ENCODE measurements around the gene PIGC.

Gene PIGC

DNA sequence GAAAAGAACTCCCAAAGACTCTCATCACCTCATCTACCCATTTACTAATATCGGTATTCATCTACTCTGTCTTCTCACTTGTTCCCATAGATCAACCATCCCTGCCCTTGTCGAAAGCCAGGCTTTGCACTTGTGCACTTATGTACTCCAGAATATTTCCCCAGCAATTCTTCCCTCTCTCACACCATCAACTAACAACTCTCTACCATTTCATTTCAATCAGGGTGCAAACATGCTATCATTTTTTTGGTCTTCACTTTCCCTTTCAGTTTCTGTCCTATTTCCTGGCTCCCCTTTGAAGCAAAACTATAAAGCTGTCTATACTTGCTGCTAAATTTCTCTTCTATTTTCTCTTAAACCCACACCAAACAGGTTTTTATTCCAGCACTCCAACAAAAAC, 16.7 kb downstream of the PIGC start:
- DNase-seq, result no peak

DNA sequence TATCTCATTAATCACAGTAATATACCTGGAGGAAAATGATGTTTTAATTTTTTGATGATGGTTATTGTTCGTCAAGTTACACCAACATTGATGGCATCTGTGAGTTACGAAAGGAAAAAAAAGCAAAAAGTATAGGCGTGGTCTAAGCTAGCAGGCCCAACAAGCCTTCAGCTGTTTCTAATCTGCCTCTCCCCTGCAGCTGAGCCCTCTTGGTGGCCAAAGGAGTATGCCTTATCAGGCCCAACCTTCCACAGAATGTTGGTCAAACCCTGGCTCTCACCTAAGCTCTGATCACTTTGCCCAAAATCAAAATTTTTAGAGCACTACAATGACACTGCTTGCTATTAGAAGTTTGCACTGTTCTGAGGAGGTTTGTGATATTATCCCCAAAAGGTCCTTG, 18.5 kb downstream of the PIGC start:
- DNase-seq, result no peak

DNA sequence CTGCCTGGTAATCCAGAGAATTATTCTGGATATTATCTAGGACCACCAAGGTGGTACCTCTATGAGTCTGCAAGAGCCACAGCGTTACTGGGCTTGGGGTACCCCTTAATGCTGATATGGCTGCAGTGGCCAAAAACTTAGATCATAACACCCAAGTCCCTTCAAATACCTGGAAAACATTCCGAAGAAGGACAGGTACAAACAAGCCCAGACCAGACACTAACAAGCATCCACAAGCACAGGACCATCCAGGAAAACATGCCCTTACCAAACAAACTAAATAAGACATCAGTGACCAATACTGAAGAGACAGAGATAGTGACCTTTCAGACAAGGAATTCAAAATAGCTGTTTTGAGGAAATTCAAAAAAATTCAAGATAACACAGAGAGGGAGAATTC, 20.5 kb downstream of the PIGC start:
- no peak for DNase-seq

DNA sequence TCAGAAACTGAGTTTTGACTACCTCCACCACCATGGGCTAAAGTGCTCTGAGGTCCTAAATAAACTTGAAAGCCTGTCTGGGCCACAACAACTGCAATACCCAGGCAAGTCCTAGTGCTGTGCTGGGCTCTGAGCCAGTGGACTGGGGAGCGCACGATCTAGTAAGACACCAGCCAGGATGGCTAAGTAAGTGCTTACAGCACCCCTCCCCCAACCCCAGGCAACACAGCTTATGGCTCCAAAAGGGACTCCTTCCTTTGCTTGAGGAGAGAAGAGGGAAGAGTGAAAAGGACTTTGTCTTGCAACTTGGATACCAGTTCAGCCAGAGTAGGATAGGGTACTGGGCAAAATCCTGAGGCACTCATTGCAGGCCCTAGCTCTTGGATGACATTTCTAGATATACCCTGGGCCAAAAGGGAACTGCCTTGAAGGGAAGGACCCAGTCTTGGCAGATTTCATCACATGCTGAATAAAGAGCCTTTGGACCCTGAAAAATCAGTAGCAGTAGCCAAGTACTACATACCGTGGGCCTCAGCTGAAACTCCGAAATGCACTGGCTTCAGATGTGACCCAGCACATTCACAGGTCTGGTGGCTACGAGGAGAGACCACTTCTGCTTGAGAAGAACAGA, 21.8 kb downstream of the PIGC start:
- no peak for DNase-seq

DNA sequence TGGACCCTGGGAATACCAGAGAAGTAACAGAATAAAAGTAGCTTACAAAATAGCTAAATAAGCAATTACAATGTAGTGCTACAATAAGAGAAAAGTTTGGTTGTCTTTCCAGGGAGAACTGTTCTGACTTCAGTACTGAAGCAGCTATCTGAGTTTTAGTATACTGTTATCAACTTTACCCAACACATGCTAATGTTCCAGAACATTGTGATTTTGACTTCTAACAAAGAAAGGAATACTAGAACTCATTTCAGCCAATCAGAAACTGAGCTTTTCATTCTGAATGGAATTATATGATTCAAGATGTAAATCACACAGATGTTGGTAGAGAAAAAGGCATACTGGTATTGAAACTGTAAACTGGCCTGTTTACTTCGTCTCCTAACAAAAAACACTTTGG, 23.5 kb downstream of the PIGC start, which contains the start of gene C1orf105:
Gene C1orf105, plus strand, starts transcription at position 301 of the 400 bp plus-strand sequence. CDS start 201 bp downstream, outside the sequence.
- no peak for DNase-seq

DNA sequence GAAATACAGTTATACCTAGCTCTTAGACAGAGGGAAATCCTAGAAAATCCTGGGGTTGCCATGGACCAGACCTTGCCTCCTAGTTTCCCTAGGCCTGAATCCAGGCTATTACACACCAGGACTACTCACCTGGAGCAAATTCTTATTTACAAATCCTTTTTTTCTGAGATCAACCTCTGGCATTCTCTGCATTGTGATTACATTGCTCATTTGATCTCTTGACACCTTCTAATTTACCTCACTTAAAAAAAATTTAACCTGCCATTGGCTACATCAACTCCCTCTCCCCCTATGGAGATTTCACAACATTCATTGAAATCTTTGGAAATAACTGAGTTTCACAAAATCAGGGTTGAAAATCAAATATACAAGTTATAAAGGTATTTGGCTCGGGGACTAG, 26.3 kb downstream of the PIGC start:
- DNase-seq, result no peak

DNA sequence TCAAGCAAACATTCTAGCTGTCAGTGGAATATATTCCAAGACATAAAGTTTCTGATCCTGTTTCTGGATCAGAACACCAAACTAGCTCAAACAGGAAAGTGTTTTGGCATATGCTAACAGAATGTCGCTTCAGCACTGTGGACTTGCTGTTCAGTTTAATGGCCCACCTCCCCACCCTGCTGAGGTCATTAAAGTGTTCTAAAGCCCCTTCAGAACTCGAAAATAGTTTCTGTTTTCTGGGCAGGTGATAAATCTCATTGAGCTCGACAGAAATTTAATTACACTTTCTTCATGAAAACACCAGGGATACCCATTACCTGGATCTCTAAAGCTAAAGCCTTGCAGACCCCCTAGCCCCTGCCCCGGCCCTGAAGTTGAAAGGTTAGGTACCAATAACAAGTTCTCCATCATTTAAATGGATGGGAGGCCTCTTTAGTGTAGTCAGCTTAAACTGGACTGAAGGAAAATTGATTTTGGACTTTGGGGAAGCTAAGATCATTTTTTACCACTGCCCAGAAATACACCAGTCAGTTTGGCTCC, 27.3 kb downstream of the PIGC start:
- no peak for DNase-seq

DNA sequence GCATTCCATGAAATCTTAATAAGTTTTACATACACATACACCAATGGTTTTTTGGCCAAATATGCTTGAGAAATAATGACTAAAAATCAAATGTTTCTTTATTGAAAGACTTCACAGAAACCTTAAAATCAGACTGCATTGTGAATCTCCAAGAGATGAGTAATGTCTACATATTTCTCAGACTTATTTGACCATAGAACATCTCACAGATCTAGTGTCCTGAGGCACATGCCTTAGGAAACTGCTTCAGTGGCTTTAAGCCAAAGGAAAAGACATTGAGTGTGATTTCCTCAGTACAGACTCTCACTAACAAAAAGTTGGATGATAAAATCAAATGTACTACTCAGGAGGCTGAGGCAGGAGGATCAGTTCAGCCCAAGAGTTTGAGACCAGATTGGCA, 29.5 kb downstream of the PIGC start:
- DNase-seq, result no peak

DNA sequence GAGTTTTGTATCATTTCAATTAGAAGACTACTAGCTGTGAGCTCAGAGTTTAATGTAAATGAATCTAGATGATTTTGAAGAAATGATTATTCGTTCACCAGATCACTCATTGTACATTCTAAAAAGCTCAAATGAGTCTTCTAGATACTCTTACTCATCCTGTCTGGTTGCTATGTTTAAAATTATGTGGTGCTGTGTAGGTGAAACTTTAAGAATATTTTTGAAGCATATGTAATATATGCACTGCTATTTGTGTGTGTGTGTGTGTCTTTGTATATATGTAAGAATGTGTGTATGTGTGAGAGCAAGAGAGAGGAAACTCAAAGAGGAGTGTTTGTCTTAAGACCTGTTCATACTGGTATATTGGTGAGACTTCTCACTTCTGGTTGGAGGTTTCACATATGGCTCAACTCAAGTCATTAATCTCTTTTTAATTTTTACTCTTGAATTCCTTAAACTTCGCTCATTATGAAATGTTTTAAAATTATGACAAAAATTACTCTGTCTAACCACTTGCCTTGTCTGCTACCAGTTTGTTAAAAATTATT, 32.0 kb downstream of the PIGC start:
- DNase-seq, result no peak

DNA sequence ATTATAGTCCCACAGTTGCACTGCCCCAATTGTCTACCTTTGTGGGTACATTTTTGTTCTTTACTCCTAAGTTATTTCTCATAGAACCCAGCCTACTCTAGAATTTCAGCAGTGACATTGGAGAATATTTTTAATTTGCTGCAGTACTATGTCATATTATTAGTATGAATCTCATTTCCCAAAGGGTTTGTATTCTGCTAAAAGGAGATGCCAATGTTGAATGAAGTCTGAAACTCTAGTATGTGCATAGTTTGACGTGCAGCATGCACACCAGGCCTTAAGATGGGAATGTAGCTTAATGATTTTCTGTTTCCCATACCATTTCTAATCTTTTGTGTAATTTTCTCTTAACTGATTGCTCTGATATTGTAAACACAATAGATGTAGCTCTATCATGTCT, 33.8 kb downstream of the PIGC start:
- DNase-seq, result no peak

DNA sequence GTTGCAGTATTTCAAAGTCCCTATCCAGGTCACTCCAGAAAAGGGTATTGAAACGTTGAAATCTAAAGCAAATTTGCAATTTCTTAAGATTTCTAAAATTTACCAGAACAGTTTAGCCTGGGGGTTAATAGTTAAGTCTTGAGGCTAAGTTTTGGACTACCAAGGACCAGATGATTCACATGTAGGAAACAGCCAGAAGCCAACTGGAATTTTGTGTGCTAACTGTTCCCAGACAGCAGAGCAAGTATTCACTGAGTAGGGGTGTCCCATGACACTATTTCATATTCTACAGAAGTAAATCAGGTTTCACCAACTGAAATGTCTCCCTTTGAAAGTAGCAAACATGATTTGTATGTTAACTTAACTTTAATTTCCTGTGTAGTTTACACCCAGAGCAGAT, 34.9 kb downstream of the PIGC start:
- no peak for DNase-seq

DNA sequence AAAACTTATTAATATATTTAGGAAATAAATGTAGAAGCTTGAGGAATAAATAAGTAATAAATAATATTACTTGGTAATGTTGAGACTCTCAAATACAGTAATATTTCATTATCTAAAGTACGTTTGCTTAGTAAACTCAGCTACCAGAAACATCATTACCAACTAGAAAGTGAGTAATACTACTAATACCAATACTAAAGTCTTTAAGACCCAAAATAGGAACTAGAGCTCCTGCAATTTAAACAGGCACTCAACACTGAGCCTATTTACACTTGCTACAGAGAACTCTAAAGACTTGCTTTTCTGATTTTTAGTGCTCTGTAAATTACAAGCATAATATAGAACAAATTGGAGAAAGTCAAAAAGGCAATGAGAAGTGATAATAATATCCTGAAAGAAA, 36.9 kb downstream of the PIGC start:
- DNase-seq, result no peak

DNA sequence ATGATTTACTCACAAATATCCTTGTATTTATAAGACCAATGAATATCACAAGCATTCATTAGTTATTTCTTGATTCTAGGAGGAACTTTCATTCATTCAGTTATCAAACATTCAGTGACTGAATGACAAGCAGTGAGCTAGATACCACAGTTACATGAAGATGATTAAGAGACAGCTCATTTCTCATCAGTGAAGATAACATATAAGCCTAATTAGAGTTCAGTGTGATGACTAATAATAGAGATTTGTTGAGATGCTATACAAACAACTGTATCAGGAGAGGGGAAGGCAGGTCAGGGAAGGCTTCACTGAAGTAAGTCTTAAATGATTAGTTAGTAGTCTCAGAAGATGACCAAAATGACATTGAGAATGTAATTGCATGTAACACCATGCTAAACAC, 38.0 kb downstream of the PIGC start:
- no peak for DNase-seq

DNA sequence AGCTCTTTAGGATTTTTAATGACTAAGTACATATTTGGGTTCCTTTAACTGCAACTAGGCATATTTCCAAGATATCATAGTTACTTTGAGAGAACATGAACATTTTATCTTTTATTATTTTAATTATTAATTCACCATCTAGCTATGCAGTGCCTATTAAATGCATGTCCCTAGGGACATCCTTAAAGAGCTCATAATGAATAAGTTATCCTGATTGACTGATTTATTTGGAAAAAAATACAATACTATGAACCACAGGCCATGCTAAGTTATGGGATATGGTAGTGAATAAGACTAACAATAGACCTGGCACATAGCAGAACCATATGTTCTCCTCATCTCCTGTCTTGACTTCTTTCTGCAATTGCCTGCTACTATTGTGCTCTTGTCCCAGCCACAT, 39.7 kb downstream of the PIGC start:
- DNase-seq, result no peak

DNA sequence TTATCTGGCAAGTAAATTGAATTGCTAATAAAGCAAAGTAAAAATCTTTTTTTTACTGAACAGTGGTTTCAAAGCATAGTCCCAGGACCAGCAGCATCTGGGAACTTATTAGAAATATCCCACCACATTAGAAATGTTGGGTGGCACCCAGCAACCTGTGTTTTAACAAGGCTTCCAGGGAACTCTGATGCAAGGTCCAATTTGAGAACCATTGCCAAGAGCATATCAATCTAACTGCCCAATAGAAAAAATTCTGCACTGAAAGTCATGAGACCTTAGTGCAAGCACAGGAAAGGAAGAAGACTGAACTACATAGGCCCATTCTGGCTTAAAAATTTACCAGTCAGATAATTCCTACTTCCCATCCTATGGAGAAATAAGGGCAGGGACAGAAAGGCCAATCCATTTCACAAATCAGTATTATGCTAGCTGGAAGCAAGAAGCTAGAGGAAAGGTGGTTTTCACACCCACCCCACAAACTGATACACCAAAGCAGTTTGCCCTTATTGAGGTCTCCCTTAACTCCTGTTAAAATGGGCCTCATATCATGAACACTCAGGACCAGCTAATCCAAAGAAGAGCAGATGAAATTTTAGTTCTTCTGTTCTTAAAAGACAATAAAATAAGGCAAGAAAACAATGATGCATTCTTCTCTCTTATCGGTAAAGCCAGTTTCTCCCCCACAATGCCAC, 40.8 kb downstream of the PIGC start:
- no peak for DNase-seq

DNA sequence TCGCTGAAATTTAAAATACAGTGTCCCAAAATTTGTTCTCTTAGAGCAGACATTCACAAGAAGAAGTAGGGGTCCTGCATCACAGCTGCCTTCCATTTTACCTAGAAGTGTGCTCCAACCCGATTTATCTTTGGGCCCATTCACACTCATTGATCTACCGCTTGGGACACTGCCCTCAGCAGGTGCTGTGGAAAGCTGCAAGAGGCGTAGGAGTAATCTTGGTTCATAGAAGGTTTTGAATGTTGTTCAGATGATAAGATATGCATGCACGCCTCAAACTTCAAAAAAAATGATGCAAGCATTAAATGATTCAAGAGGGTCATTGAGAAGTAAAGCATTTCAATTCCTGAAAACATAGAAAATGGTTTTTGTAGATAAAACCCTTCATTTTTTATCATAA, 42.0 kb downstream of the PIGC start:
- peak; percentile 28 for DNase-seq

DNA sequence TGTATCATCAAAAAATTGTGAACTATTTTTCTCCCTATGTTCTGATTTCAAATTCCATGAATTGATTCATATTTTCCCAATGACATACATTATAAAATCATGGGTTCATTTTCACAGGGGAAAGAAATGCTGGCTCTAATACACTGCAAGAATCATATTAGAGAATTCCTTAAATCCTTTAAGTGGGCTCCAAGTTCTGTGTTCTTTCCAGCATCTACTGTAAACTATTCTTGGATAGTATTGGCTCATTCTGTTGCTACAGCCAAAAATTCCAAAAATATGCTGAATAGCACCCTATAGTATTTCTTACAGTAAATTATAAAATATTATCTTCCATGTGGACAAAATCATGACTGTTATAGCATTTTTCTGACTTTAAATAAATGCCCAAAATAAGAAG, 42.4 kb downstream of the PIGC start:
- DNase-seq, result no peak

DNA sequence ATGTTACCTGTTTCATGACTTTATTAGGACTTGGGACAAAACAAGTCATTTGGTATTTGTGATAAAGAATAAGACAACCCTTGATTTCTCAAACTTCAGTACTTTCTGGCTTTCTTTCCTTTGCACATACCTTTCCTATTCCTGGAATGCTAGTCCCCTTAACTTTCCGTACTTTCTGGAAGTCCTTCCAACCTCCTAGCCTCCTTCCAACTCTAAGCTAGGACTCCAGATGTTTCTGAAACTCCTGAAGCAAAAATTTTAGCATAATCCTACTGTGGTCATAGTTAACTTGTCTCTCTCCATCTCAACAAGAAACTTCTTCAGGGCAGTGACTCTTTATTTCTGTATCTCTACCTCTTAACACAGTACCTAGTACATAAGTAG, 43.2 kb downstream of the PIGC start:
- DNase-seq, result no peak

DNA sequence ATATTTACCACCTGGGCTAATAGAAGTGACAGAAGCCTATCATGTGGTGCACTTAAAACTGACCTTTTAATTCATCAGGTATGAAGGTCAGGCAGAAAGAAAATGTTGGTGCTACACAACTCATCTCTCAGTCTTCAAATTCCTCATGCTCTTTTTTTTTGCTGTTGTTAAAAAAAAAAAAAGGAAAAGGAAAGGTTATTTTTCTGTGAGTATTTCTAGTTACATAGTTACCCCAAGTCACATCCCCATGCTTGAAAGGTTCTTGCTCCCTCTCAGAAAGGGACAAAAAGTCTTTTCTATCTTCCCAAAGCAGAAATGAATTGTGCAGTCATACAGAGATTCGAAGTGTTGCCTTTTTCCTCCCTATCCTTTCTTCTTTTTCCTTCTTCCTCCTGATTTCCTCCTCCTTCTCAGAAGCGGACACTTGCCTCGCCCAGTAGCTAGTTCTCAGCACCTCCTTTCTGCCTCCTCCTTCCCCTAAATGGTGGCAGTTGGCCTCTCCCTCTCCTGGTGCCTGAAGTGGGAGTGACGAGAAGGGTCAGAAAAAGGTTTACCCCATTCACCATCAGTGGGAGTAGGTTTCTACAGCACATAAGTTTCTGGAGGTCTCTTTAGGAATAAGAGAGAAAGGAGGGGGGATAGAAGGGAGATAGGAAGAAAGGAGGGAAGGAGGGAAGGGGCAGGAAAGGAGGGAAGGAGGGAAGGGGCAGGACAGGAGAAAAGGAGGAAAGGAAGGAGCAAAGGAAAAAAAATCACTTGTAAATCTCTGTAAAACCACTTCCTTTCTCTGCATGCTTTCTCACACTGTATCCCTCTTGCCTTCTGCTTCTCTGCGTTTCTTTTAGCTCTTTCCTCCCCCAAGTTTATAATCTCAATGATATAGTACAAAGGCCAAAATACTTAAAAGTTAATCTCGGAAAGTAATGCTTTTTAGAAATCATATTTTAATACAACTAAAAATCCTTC, 43.8 kb downstream of the PIGC start:
- no peak for DNase-seq

DNA sequence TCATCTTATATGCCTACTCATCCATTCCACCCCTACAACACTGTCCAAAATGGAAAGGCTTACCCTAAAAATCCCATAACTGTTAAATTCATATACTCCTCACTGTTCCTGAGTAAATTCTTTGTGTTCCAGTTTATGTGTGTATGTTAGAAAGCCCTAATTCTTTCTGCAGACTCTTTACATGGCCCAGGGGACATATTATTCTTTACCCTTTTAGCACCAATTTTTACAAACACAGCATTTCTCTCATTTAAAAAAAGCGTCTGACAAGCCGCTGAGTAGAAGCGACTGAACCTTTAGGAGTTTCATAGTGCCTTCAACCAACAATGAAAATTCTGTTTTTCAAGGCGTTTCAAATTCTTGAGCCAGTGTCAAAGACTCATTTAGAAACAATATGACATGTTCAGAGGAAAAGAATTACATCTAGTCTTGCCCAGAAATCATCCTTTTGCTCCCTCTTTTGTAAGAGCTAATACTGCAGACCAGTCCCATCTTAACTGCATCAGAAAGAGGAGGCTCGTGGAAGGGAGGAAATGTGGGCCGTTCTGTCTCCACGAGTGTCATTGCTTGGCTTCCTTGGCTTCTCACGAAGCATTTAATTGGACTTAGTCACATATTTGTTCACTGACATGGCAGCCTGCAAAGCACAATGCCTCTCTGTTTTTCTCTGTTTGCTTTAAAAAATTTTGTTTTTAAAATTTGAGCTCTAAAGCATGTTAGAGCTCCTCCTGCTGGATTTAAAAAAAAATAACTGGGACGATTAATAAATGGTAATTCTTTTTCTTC, 44.7 kb downstream of the PIGC start:
- peak; percentile 36 for DNase-seq

DNA sequence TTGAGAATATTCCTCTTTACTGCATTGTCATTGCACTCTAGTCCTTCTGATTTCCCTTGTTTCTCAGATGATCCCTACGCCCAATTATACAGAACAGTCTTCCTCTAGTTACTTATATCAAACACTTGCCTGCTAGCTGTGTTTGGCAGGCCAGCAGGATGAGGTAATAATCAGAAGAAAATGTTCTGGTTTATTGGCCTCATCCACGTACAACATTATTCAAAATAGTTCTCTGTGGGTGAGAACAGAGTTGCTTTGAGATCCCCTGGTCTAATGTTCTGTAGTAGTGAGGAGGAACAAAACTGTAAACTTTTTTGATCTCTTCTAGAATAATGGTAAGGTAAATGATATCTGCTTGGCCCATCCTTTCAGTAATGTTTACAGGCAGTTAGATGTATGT, 45.7 kb downstream of the PIGC start:
- no peak for DNase-seq

DNA sequence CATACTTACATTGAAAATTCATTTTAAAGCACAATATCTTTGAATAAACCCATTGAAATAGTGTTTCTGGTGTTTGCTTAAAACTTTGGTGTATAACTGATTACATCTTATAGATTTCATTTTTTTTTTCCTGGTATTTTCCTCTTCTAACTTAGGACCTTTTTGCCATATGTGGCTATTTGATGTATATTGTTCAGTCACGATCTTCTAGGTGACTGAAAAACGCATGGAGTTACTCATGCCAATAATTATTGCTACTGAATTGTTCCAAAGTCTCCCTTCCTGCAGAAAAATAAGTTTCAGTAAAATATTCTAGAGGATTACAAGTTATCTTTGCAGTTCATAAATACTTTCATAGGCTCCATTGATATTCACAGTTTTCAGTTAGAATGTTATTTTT, 46.2 kb downstream of the PIGC start:
- DNase-seq, result no peak
